ENCODE measurements around the gene ANKRD12.

ANKRD12 gene

GRCh38 chr18:9094307-9095226 lies 42.0 kb upstream of the ANKRD12 start:
- no peak for TF ChIP-seq CTCF (IDR thresholded peaks at IDR 0.05; ENCODE audit: control insufficient read depth, extremely low read depth, insufficient read depth)
- no peak for DNase-seq (ENCODE audit: low read depth)
- H3K4me3 ChIP-seq (ENCODE audit: low read depth, low read length), result no peak overlapping the region

- no peak overlapping the region for H3K4me3 ChIP-seq (ENCODE audit: low read depth, low read length)
- no peak for DNase-seq (ENCODE audit: low read depth)
- TF ChIP-seq CTCF (IDR thresholded peaks at IDR 0.05; ENCODE audit: control insufficient read depth, extremely low read depth, insufficient read depth), result no peak
Observed at GRCh38 chr18:9095297-9096006, 41.1 kb upstream of the ANKRD12 start.

- no peak for DNase-seq (ENCODE audit: low read depth)
- no peak for TF ChIP-seq CTCF (IDR thresholded peaks at IDR 0.05; ENCODE audit: control insufficient read depth, extremely low read depth, insufficient read depth)
- no peak overlapping the region for H3K4me3 ChIP-seq (ENCODE audit: low read depth, low read length)
Observed at GRCh38 chr18:9096007-9096371, 40.6 kb upstream of the ANKRD12 start.

- no peak for TF ChIP-seq CTCF (IDR thresholded peaks at IDR 0.05; ENCODE audit: control insufficient read depth, extremely low read depth, insufficient read depth)
Observed at GRCh38 chr18:9096685-9097084, 39.9 kb upstream of the ANKRD12 start.

GRCh38 chr18:9097349-9097748 lies 39.2 kb upstream of the ANKRD12 start:
- DNase-seq (ENCODE audit: low read depth), result no peak
- no peak for TF ChIP-seq CTCF (IDR thresholded peaks at IDR 0.05; ENCODE audit: control insufficient read depth, extremely low read depth, insufficient read depth)
- H3K4me3 ChIP-seq (ENCODE audit: low read depth, low read length), result no peak overlapping the region

More at GRCh38 chr18:9096685-9097084, 39.9 kb upstream of the ANKRD12 start:
- H3K4me3 ChIP-seq (ENCODE audit: low read depth, low read length), result no peak overlapping the region
- no peak for DNase-seq (ENCODE audit: low read depth)

DNA sequence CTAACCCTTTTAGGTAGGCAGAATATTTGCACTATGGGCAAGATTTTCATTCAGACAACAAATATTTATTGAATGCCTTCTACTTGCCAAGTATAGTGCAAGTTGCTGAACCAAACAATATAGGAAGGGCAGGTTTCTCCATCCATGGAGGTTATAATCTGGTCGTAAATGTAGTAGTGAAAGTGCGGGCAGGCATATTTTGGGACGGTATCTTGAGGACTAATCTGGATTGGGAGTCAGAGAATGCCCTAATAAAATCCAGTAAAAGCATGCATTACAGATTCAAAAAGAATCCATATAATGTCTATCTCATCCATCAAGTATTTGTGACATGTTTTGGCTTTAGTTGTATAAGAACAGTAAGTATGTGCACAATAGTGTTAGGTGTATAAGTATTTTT lies 35.8 kb upstream of the ANKRD12 start:
- no peak for DNase-seq (ENCODE audit: low read depth)
- TF ChIP-seq CTCF (IDR thresholded peaks at IDR 0.05; ENCODE audit: control insufficient read depth, extremely low read depth, insufficient read depth), result no peak
- H3K4me3 ChIP-seq (ENCODE audit: low read depth, low read length), result no peak overlapping the region
